ENCODE measurements around the gene RFC5.
A peak's percentile ranks its signal among the peaks of the same experiment; 100 is the strongest.

The RFC5 gene

DNA sequence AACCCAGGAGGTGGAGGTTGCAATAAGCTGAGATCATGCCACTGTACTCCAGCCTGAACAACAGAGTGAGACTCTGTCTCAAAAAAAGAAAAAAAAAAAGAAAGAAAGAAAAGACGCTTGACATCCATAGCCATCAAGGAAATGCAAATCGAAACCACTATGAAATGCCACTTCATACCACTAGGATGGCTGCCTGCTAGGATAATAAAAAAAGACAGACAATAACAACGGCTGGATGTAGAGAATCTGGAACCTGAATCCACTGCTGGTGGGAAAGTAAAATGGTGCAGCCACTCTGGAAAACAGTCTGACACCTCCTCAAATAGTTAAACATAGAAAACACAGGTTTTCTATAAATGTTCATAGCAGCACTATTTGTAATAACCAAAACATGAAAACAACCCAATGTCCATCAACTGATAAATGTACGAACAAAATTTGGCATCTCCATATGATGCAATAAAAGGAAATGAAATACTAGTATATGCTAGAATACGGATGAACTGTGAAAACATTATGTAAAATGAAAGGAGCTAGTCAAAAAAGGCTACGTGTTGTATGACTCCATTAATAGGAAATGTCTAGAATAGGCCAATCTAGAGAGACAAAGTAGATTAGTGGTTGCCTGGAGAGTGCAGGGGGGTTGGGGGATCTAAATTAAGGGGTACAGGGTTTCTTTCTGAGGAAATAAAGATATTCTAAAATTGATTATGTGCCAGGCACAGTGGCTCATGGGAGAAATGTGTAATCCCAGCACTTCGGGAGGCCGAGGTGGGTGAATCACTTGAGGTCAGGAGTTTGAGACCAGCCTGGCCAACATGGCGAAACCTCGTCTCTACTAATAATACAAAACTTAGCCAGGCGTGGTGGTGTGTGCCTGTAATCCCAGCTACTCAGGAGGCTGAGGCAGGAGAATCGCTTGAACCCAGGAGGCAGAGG is 34.7 kb downstream of the RFC5 start:
- no peak for DNase-seq (ENCODE audit: low read depth in 1 of 2, low spot score in 1 of 2)

DNA sequence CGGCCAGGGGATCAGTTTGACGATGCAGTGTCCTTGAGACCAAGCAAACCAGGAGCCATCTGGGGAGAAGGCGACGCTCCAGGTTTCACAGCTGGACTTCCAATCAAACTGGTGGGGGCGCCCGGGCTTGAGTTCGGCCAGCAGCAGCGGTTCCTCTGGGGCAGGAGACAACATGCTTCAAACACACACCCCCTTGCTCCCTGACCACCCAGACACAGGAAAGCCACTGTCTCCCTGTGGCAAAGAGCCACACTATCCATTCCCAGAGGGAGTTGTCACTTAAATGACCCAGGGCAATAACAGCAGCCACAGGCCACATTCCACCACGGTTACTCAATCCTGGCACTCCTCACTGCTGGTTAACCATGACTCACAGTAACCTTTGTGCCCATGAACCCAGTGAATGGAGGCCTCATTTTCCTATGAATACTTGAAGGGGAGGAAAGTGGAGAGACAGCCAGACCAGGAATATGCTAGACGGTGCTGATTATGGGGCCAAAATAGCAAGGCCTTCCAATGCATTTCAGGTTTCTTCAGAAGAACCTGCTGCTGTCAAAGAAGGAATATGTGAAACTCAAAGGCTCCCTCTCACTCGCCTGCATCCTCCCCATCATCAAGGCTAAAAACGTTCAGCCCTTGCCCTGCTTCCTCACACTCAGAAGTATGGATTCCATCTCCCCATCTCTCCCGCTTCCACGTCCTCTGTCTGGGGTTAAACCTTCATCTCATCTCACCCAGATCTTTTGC is 36.0 kb downstream of the RFC5 start:
- DNase-seq (ENCODE audit: low read depth in 1 of 2, low spot score in 1 of 2), result no peak

DNA sequence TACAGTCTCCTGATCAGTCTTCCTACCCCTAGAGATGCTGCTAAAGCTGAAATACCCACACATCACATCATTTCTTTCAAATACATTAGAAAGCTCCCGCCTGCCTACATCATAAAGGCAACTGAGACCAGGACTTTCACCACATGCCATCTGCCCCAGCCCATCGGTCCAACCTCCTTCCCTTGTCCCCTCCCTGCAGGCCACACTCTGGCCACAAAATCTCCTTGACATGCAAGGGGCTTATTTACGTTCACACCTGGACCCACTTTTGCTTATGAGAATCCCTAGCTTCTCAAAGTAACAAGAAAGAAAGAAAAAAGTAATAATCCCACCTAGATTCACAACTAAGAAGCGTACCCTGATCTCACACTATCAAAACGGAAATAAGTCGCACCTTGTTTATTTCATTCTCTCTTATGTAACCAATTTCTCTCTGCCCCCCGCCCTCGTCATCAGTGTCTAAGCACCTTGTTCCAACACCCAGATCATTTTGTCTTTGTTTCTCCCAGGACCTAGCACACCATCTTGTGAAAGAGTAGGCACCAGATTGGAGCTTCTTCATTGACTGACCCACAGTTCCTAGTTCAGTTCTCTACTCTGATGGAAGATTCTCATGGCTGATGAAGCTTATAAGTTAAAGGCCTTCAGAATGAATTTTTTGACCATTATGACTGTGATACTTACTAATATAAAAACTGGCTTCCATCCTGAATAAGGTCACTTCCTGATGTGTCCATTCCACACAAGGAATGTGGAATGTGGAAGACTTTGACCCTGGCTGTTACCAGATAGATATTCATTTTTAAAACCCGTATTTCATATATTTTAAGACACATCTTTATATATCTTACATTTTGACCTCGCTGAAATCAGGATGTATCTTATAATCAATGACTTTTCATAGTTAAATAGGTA is 36.8 kb downstream of the RFC5 start:
- no peak for DNase-seq (ENCODE audit: low read depth in 1 of 2, low spot score in 1 of 2)

DNA sequence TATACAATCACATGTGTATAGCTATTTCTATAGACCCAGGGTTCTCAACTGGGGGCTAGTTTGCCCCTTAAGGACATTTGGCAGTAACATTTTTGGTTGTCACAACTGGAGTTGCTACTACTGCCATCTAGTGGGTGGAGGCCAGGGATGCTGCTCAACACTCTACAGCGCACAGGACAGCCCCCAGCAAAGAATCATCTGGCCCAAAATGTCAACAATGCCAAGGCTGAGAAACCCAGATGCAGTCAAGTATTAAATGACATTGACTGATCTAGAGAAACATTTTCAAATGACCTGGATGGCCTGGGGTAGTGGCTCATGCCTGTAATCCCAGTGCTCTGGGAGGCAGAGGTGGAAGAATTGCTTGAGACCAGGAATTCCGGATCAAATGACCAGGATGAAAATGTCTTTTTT is 38.6 kb downstream of the RFC5 start:
- DNase-seq (ENCODE audit: low read depth in 1 of 2, low spot score in 1 of 2), result peak; percentile 26 to 51

DNA sequence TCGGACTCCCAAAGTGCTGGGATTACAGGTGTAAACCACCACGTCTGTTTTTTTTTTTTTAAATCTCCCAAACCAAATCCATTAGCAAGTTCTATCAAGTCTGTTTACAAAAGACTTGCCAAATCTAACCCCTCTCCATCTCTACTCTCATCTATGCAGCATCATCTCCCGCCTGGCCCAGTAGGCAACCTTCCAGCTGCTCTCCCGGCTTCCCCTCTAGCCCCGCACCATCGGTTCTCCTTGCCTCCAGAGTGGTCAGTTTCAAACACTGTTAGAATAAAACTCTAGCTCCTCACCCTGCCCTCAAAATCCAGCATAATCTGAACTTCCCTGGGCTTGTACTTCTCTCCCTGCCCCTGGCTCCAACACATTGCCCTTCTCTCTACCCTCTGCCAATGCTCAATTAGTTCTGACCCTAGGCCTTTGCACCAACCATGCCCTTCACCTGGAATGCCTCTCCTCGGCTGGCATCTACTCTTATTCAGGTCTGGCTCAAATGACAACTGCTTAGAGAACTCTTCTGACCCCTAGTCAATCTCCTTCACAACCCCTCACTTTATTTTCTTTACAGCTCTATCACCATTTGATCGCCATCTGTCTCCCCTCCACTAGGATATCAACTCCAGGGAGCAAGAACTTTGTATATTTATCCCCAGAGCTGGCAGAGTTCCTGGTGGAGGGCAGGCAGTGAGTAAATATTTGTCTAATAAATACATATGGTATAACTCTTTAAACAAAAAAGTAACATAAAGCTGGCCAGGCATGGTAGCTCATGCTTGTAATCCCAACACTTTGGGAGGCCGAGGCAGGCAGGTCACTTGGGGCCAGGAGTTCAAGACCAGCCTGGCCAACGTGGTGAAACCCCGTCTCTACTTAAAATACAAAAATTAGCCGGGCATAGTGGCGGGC is 39.6 kb downstream of the RFC5 start:
- no peak for DNase-seq (ENCODE audit: low read depth in 1 of 2, low spot score in 1 of 2)

DNA sequence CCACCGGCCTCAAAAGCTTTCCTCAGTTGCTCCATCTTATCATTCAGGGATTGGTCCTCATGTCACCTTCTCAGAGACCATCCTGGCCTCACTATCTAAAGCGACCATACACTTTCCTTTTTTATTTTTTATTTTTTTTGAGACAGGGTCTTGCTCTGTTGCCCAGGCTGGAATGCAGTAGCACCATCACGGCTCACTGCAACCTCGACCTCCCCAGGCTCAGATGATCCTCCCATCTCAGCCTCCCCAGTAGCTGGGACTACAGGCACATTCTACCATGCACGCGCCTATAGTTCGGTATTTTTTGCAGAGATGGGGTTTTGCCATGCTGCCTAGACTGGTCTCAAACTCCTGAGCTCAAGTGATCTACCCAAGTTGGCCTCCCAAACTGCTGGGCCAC is 41.7 kb downstream of the RFC5 start:
- DNase-seq (ENCODE audit: low read depth in 1 of 2, low spot score in 1 of 2), result no peak

DNA sequence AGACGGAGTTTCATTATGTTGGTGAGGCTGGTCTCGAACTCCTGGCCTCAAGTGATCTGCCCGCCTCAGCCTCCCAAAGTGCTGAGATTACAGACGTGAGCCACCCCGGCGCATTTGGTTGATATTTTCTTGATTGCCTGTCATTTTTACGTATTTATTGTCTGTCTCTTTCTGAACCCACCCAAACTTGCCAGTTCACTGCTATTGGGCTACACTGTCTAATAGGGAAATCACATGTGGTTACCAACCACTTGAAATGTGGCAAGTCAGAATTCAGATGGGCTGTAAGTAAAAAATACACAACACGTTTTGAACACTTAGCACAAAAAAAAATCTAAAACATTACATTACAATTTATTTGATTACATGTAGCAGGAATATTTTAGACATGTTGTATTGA is 42.4 kb downstream of the RFC5 start:
- DNase-seq (ENCODE audit: low read depth in 1 of 2, low spot score in 1 of 2), result no peak

DNA sequence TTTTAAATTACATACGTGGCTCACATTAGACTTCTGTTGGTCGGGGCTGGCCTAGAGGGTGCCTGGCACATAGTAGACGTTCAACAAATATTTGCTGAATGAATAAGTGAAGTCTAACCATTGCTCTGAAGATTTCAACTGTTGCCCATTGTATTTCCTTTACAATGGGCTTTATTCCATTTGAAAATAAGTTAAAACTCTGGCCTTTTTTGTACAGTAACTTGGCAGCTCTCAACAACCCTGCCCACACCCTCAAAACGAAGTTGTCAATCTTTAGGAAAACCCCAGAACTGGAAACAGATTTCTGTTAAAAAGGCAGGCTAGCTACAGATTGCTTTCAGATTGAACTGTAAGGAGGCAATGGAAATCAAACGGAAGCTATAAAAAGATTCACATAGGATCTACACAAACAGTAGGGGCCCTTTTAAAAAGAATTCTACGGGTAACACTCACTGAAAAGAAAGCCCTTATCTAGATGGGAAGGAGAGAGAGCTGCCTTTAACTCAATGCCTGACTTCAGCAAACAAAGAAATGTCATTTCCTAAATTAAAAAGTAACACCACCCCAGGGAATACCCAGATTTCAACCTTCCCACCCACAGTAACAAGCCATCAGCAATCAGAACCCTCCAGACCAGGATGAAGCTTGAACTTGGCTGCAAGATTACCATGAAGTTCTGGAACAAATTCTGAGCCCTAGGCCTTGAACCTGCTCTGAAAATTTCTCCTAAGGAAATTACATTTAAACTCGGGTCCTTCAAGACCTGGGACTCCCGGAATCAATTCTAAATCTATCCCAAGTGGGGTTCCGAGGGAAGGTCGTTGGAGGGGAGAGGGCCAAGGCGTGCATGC is 43.1 kb downstream of the RFC5 start:
- no peak for DNase-seq (ENCODE audit: low read depth in 1 of 2, low spot score in 1 of 2)

DNA sequence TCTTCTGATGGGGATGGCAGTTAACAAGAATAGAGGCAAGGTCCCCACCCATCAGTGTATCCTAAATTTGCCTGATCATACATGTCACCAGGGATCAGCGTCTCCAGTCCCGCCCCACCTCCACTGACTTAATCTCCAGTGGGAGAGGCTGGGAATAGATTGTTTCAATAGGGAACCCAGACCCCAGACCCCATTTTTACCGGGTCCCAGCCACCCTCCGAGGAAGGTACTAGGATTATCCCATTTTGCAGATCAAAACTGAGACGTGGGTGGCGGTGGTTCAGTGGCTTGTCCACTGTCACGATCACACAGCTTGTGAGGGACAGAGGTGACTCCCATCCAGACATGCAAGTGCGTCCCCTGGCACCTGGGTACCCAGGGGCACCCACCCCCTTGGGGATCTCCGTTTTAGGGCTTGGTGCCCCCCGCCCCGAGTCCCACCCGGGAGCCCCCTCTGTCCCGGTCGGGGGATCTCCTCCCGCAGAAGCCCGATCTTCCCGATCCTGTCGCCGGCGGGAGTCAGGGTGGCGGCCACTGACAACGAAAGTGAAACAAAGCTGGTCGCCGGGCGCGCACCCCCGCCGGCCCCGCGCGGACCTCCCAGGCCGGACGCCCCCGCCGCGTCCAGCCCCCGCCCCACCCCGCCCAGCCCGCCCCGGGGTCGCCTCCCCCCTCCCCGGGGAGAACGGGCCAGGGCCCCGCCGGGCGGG is 44.0 kb downstream of the RFC5 start:
- DNase-seq (ENCODE audit: low read depth in 1 of 2, low spot score in 1 of 2), result peak; percentile 4 to 13

DNA sequence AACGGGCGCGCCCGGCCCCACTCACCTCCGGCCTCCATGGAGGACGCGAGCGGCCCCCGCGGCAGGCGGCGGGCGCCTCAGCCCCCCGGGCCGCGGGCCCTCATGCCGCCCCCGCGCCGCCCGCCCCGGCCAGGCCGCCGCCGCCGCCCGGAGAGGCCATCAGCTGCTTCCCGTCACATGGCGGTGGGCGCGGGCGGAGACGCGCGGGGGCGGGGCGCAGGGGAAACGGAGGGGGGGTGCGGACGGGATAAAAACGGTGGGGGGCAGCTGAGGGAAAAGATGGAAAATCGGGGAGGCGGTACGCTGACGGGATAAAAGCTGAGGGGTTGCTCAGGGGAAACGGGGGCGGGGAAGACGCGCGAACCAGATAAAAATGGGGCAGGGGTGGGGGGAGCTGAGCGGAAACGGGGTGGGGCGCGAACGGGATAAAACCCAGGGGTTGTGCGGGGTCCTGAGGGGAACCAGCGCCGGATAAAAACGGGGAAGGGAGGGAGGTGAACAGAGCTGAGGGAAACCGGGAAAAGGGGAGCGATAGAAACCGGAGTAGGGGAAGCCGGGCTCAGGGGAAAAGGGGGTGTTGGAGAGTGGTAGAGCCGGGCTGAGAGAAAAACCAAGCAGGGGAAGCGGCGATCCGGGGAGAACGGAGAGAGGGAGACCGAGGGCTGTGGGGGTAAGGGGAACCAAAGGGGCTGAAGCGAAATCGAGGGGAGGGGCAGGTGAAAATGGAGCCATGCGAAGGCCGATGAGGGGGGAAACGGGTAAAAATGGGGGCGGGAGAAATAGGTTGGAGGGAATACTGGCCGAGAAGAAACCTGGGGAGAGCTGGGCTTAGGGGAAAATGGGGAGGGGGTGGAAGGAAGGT is 44.7 kb downstream of the RFC5 start, which contains the start of gene WSB2:
Gene WSB2, minus strand, starts transcription at position 169 of the 862 bp plus-strand sequence. Its CDS starts 131 bp downstream, at position 38.
- DNase-seq (ENCODE audit: low read depth in 1 of 2, low spot score in 1 of 2), result peak; percentile 13 to 43

DNA sequence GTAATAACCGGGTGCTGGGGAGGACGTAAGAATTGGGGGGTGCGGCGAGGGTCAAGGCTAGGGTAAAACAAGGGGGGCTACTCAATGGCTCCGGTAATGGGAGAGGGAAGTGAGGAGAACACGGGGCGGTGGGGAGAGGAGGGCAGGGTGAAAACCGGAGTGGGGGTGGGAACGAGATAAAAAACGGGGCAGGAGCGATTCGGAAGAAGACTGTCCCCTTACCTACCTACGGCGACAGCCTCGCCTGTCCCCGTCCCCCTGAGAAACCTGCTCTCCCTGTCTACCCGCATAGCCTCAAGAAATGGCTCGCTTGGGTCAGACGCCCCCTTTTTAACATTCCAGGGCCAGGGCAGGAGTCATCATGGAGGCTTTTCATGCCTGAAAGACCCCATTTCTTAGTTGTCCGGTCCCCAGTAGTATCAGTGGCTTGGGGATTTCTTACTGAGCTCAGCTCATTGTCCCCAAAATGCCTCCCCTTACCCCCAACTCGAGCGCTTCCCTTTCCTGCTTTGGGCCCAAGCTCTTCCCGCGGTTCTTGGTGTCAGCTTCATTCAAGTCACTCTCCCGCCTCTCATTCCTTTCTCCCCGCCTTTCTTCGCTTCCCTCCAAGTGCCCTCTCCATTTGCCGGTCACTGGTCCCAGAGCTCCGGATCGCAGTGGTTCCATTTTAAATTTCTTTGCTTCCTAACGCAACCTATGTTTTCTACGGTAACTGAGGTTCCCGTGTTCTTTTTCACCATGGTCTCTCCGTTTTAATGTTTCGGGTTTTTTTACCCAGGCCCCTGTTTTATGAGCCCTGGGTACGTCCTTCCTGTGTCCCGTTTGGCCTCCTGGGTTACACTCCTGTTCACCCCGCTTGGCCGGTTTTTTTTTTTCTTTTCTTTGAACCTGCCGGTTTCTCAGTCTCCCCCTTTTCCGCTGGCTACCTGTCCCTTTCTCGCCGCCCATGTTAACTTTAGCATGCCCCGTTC is 45.7 kb downstream of the RFC5 start:
- no peak for DNase-seq (ENCODE audit: low read depth in 1 of 2, low spot score in 1 of 2)

DNA sequence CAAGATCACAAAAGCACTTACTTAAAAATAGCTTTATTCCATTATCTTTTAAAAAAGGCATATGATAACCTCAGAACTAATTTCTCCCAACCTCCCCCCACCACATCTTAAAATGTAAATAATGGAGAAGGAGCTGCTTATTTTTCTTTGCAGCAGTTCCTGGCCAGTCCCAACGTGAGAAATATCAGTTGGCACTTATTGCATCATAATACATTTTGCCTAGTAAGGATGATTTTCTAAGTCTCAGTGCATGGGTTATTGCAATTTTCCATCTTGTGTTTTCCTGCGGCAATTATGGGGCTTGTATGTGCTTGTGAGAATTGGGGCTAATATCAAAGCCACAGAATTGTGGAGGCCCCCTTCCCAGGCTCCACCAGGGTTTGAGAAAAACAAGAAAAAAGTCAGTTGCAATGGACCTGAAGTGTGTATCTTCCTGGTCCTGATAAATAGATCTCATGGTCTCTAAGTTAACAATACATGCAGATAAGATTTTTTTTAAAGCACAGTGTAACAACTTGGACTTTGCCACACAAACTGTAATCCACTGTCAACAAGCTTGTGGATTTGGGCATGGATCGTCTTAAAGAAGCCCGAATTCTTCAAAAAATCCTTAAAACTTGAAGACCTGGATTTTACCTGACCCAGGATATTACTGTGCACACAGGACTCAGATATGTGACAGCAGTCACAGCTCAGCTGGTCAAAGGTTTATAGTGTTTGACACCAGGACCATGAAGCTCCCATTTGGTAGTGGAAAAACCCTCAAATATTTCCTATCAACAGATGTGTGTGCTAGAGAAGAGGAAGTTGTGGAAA is 47.3 kb downstream of the RFC5 start:
- DNase-seq (ENCODE audit: low read depth in 1 of 2, low spot score in 1 of 2), result no peak

DNA sequence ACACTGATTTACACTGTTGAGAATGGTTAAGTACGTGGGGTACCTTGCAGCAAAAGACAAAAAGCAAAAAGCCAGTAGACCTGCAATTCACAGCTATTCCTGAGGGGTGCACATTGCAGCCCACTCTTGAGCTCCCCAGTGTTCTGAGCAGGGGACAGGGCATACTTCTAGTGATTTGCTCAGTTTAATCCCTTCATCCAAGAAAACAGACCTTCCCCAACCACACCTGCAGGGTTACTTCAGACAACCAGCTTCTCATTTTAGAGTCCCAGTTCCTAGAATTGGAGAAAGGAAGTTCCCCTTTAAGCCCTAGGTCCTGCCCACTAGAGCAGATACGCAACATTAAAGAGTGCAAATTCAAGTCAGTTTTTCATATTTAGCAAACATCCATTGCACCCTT is 48.1 kb downstream of the RFC5 start:
- no peak for DNase-seq (ENCODE audit: low read depth in 1 of 2, low spot score in 1 of 2)

DNA sequence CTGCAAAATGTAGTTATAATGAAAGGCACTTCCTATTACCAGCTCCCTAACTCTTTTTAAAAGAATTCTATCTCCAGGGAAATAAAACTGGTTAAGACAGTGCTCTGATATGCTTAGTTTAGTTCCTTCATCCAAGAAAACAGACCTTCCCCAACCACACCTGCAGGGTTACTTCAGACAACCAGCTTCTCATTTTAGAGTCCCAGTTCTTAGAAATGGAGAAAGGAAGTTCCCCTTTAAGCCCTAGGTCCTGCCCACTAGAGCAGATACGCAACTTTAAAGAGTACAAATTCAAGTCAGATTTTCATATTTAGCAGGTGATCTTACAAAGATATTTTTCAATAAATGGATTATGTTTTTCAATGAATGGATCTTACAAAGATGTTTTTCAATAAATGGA is 48.9 kb downstream of the RFC5 start:
- no peak for DNase-seq (ENCODE audit: low read depth in 1 of 2, low spot score in 1 of 2)

DNA sequence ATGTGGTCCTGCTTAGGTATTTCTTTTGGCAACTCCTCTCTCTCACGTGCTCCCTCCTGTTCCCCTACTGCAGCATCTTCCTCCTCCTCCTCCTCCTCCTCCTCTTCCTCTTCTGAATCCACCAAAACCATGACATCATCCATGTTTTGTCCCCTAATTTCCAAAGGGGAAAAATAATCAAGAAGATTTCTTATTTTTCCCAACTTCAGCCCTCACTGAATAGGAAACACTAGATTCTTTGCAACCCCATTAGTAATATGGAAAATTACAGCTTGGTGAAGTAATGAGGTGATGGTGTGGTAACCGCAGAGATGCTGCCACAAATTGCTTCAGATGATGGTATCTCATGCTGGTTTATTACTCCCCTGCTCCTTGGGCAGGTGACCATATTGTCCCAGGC is 51.9 kb downstream of the RFC5 start:
- DNase-seq (ENCODE audit: low read depth in 1 of 2, low spot score in 1 of 2), result no peak

DNA sequence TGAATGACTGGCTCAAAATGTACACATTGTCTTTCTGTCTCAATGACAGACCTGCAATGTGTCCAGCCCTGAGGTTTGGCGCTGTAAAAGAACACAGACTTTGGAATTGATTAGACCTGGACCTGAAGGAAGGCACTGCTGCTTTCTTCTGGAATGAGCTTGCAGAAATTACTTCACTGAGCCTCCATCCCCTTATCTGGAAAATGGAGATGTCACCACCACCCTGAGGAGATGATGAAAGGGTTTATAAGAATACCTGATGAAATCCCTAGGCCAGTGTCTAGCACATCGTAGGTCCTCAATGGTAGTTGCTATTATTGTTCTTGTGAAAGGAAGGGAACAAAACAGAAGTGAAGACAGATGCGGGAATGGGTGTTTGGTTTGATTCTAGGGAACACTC is 54.1 kb downstream of the RFC5 start:
- no peak for DNase-seq (ENCODE audit: low read depth in 1 of 2, low spot score in 1 of 2)

Measured in activated T-helper 1 cell treated with anti-CD3 and anti-CD28 coated beads, Interleukin-2, amount 50 U/mL, for 16 hours (primary cell).